Stomach (tissue), 9 donors: ENCODE results near the gene VPS8. TPM values are rescaled to one million over a fixed set of nuclear protein-coding genes. Genes with fewer than 3 reads are reported as not detected.

Source experiments
- DNase-seq, 2 donors: peaks; one replicate each; pipeline versions ENCODE4 v3.0.0 to v3.0.0-alpha.2; 2013 to 2019
- H3K27ac ChIP-seq, 5 donors: fragments of 200-600 bp in 4 of 5; sonication (generic) in 4 of 5; one replicate each; pipeline ENCODE4 v1.5.1; 2013 to 2019; ENCODE audit warnings: mild to moderate bottlenecking in 1 of 5, moderate library complexity in 1 of 5
- H3K27me3 ChIP-seq, 3 donors: fragments of 200-600 bp; sonication (generic); one replicate each; pipeline ENCODE4 v1.5.1; 2017 to 2019; ENCODE audit warnings: mixed run types in 1 of 3
- H3K36me3 ChIP-seq, 4 donors: fragments of 200-600 bp; sonication (generic); 1 replicate in 3 of 4; 2 replicates in 1 of 4; pipeline ENCODE4 v1.5.1; 2016 to 2019
- H3K4me1 ChIP-seq, 4 donors: fragments of 200-600 bp; sonication (generic); one replicate each; pipeline ENCODE4 v1.5.1; 2016 to 2019
- H3K4me3 ChIP-seq, 4 donors: fragments of 200-600 bp; sonication (generic) in 3 of 4; one replicate each; pipeline ENCODE4 v1.5.1; 2016 to 2019; ENCODE audit warnings: mild to moderate bottlenecking in 1 of 4
- H3K9me3 ChIP-seq, 4 donors: fragments of 200-600 bp; sonication (generic); one replicate each; pipeline ENCODE4 v1.5.1; 2016 to 2019
- CTCF ChIP-seq, 7 experiments: fragments of 450-650 bp in 4 of 7; fragments of 200-600 bp in 3 of 7; sonication (generic) in 3 of 7; IDR thresholded peaks; one replicate each; pipeline ENCODE4 v1.5.1; 2016 to 2019; ENCODE audit warnings: antibody characterized with exemption in 7 of 7, control low read depth in 2 of 7, mild to moderate bottlenecking in 1 of 7
- EP300 ChIP-seq: sonication (generic); formaldehyde crosslinking; IDR thresholded peaks from one replicate; pipeline ENCODE4 v1.6.1; 2017; ENCODE audit warnings: antibody characterized with exemption
- POLR2A ChIP-seq, 4 donors: fragments of 450-650 bp; IDR thresholded peaks; one replicate each; pipeline ENCODE4 v1.6.1; 2016; ENCODE audit warnings: antibody characterized with exemption in 4 of 4, control low read depth in 2 of 4, mild to moderate bottlenecking in 1 of 4, moderate library complexity in 1 of 4
- POLR2AphosphoS5 ChIP-seq, 3 donors: sonication (generic); formaldehyde crosslinking; IDR thresholded peaks; one replicate each; pipeline ENCODE4 v1.6.1; 2016; ENCODE audit warnings: antibody characterized with exemption in 3 of 3
- WGBS, 5 donors: extraction: QIAGEN DNeasy Blood & Tissue Kit in 3 of 5; methylation state at CpG; one replicate each; pipeline versions ENCODE4 v1.1.5 to v1.1.7; 2013 to 2018; 5-methylcytosine and 5-hydroxymethylcytosine counted together
- intact Hi-C: fragments of 100-400 bp; cut with DNase I; formaldehyde crosslinking; loops from one replicate; pipeline ENCODE4 v1.15.1; 2023; ENCODE audit warnings: low total_unique reads
- polyA plus RNA-seq, 3 donors: library from polyadenylated mRNA; stranded (reverse); fragments of 200-250 nt; gene quantifications; one replicate each; pipeline ENCODE4 v1.2.3, GENCODE V29; 2013
- total RNA-seq, 5 donors: library from RNA; depleted of rRNA; stranded (reverse); fragments of >200 nt; gene quantifications; one replicate each; pipeline versions ENCODE4 v1.1.0 to v1.2.3, GENCODE V29; 2014 to 2016
- donor health status: healthy with polysubstance abuse.
- donor health status: Bipolar disorder and iron deficiency.
- donor health status: healthy.

The VPS8 gene
- total and polyA plus RNA-seq, 8 donors: 7.5 to 126 (median 37.5) TPM

GRCh38 chr3:184810146-184810545, 1.8 kb upstream of the VPS8 start:
- Histone ChIP-seq H3K4me1 (peaks cover 11 to 52% (median 34%) of the 10 kb centered on the region in 4 donors), H3K9me3 (no peaks in the 10 kb centered on the region), H3K27me3 (no peaks in the 10 kb centered on the region), H3K4me3 (no peak overlapping the region), H3K27ac (no peak overlapping the region), H3K36me3 (no peaks in the 10 kb centered on the region)
- 87 to 95% (median 92%) methylated on average over 3 of the region's 3 CpGs for WGBS, 5 donors
- no peak for DNase-seq
- no peak for TF ChIP-seq CTCF (IDR thresholded peaks at IDR 0.05)
- intact Hi-C loops: no loop called here

GRCh38 chr3:184811034-184811433, 932 bp upstream of the VPS8 start:
- Histone ChIP-seq H3K36me3 (peaks cover 0 to 3% (median 0%) of the 10 kb centered on the region in 4 donors), H3K4me1 (peaks cover 11 to 47% (median 27%) of the 10 kb centered on the region in 4 donors), H3K4me3 (no peak overlapping the region), H3K27me3 (no peaks in the 10 kb centered on the region), H3K9me3 (no peaks in the 10 kb centered on the region), H3K27ac (no peak overlapping the region)
- WGBS, 5 donors: 74 to 89% (median 88%) methylated on average over 3 of the region's 3 CpGs
- DNase-seq: no peak
- intact Hi-C loops: no loop called here
- no peak for TF ChIP-seq EP300
- TF ChIP-seq POLR2AphosphoS5 (IDR thresholded peaks at IDR 0.05): no peak
- no peak for TF ChIP-seq CTCF (IDR thresholded peaks at IDR 0.05)
- TF ChIP-seq POLR2A (IDR thresholded peaks at IDR 0.05): no peak

- Histone ChIP-seq H3K27me3 (no peaks in the 10 kb centered on the region), H3K36me3 (peaks cover 0 to 9% (median 4%) of the 10 kb centered on the region in 4 donors), H3K4me1 (peaks cover 11 to 41% (median 21%) of the 10 kb centered on the region in 4 donors), H3K27ac (peak overlapping the region in 4 of 5 donors; percentile 82 to 89 (median 87)), H3K9me3 (no peaks in the 10 kb centered on the region), H3K4me3 (peak overlapping the region; percentile 75 to 90 (median 82))
- 0 to 1% (median 0%) methylated on average over 3 of the region's 3 CpGs for WGBS, 5 donors
- TF ChIP-seq POLR2AphosphoS5 (IDR thresholded peaks at IDR 0.05): no peak
- TF ChIP-seq POLR2A (IDR thresholded peaks at IDR 0.05): no peak
- no peak for TF ChIP-seq CTCF (IDR thresholded peaks at IDR 0.05)
- TF ChIP-seq EP300: no peak
- intact Hi-C loops: no loop called here
- no peak for DNase-seq
These were observed 335 bp upstream of the VPS8 start for GRCh38 chr3:184811663-184811998.

GRCh38 chr3:184812662-184813042, 686 bp downstream of the VPS8 start:
- no peak for TF ChIP-seq CTCF (IDR thresholded peaks at IDR 0.05)
- TF ChIP-seq POLR2AphosphoS5 (IDR thresholded peaks at IDR 0.05): no peak
- TF ChIP-seq POLR2A (IDR thresholded peaks at IDR 0.05): no peak
- no peak for TF ChIP-seq EP300
- peak in 1 of 2 donors; percentile 58 for DNase-seq
- H3K9me3 ChIP-seq: no peaks in the 10 kb centered on the region

More at GRCh38 chr3:184812662-184813042, 686 bp downstream of the VPS8 start:
- Histone ChIP-seq H3K27ac (peak overlapping the region; percentile 82 to 93 (median 87)), H3K27me3 (no peaks in the 10 kb centered on the region), H3K36me3 (peaks cover 0 to 16% (median 12%) of the 10 kb centered on the region in 4 donors), H3K4me3 (peak overlapping the region; percentile 75 to 90 (median 82)), H3K4me1 (peaks cover 10 to 35% (median 19%) of the 10 kb centered on the region in 4 donors)
- intact Hi-C loops: no loop called here
- 2 to 6% (median 4%) methylated on average over 14 to 17 of the region's 17 CpGs for WGBS, 5 donors
